Testis (tissue), 2 donors: Measurements from ENCODE around the gene MTFP1.

Experiments used
- POLR2A ChIP-seq: fragments of 450-650 bp; IDR thresholded peaks from one replicate; pipeline ENCODE4 v1.6.1; 2017; ENCODE audit warnings: antibody characterized with exemption, mild to moderate bottlenecking, moderate library complexity
- TF ChIP-seq, protein P1 (sequence below), 3 experiments: fragments of 450-650 bp in 2 of 3; fragments of 200-600 bp in 1 of 3; sonication (generic) in 1 of 3; IDR thresholded peaks; one replicate each; pipeline ENCODE4 v1.5.1; 2016 to 2019; ENCODE audit warnings: antibody characterized with exemption in 3 of 3, mild to moderate bottlenecking in 2 of 3, moderate library complexity in 1 of 3

DNA sequence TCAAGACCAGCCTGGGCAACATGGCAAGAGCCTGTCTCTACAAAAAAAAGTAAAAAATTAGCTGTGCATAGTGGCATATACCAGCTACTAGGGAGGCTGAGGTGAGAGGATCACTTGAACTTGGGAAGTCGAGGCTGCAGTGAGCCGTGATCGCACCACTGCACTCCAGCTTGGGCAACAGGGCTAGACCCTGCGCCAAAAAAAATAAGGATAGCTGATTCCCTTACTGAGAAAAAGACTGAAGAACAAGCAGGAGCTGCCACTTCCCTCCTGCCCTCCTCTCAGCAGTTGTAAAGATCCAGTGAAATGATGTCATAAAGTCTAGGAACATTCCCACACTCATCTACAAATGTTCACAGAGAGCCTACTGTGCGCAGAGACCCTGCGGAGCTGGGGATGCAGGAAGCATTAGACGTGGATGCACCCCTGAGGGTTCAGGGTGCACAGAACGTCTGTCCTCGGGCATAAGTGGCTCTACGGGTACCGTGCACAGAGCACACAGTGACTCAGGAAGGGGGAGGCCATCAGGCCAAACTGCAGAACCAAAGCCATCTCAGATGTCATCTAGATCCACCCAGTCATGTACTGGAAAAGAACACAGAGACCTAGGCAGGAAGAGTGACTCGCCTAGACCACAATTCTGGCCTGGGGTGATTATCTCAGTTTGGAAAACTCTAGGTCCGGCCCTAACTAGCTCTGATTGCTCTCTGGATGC is 17.0 kb upstream of the MTFP1 start:
- TF ChIP-seq POLR2A, result no peak
- TF ChIP-seq, protein P1, sequence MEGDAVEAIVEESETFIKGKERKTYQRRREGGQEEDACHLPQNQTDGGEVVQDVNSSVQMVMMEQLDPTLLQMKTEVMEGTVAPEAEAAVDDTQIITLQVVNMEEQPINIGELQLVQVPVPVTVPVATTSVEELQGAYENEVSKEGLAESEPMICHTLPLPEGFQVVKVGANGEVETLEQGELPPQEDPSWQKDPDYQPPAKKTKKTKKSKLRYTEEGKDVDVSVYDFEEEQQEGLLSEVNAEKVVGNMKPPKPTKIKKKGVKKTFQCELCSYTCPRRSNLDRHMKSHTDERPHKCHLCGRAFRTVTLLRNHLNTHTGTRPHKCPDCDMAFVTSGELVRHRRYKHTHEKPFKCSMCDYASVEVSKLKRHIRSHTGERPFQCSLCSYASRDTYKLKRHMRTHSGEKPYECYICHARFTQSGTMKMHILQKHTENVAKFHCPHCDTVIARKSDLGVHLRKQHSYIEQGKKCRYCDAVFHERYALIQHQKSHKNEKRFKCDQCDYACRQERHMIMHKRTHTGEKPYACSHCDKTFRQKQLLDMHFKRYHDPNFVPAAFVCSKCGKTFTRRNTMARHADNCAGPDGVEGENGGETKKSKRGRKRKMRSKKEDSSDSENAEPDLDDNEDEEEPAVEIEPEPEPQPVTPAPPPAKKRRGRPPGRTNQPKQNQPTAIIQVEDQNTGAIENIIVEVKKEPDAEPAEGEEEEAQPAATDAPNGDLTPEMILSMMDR (IDR thresholded peaks at IDR 0.05), result no peak
